ENCODE measurements around the gene LHB. TPM values are rescaled to one million over a fixed set of nuclear protein-coding genes. Genes with fewer than 3 reads are reported as not detected.

LHB gene
- total RNA-seq, 1 donor from 2014 or later = not detected

DNA sequence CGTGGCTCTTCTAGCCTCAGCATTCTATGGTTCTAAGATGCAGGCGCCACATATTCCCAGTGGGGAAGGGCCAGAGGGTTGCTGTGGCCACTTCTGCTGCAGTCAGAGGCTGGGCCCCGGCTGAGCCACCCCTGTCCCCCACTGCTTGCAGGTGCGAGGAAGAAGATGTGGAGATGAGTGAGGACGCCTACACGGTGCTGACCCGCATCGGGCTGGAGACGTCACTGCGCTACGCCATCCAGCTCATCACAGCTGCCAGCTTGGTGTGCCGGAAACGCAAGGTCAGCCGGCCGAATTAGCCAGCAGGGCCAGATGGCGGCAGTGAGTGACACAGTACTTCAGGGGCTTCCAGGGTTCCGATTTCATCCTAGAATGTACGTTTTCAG lies 2.0 kb downstream of the LHB start:
- H3K4me1 Mint-ChIP-seq (ENCODE audit: low read depth) = peaks cover 10% of the 10 kb centered on the region
- intact Hi-C loops (cut with micrococcal nuclease) = no loop called here
- H3K27ac Mint-ChIP-seq = no peak overlapping the region
- peaks cover 6% of the 10 kb centered on the region for H3K27me3 Mint-ChIP-seq (ENCODE audit: insufficient read depth)
- DNase-seq (ENCODE audit: low spot score) = no peak
- H3K4me3 Mint-ChIP-seq = no peak overlapping the region
- no peaks in the 10 kb centered on the region for H3K9me3 Mint-ChIP-seq
- peaks cover 25% of the 10 kb centered on the region for H3K36me3 Mint-ChIP-seq (ENCODE audit: low read depth)

DNA sequence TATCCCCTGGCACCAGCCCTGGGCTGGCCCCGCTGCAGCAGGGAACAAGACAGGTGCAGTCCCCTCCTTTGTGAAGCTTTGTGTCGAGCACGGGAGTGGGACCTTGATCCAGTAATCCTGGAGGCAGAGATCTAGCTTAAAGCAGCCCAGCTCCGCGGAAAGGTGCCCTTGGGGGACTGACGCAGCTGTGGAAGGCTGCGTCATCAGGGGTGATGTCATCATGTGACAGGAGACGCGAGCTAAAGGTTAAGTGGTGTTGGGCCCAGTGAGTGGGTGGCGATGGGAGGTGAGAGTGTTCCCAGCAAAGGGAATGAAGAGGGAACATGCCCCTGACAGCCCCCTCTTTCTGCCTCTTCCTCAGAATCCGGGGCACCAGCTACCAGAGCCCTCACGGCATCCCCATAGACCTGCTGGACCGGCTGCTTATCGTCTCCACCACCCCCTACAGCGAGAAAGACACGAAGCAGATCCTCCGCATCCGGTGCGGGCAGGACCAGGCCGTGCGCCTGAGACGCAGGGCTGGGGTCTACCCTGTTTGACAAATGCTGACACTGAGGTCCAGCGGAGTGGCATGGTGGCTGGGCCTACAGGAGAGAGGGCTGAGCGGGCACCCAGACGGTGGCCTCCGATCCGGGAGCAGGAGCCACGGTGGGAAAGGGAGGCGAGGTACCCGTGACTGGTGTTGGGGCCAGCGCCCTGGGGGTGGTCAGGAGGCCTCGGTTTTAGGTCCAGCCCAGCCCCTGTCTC lies 2.6 kb downstream of the LHB start:
- peaks cover 5% of the 10 kb centered on the region for H3K27me3 Mint-ChIP-seq (ENCODE audit: insufficient read depth)
- H3K27ac Mint-ChIP-seq = no peak overlapping the region
- H3K36me3 Mint-ChIP-seq (ENCODE audit: low read depth) = peaks cover 25% of the 10 kb centered on the region
- DNase-seq (ENCODE audit: low spot score) = no peak
- no peaks in the 10 kb centered on the region for H3K9me3 Mint-ChIP-seq
- intact Hi-C loops (cut with micrococcal nuclease) = no loop called here
- H3K4me1 Mint-ChIP-seq (ENCODE audit: low read depth) = peaks cover 8% of the 10 kb centered on the region
- H3K4me3 Mint-ChIP-seq = no peak overlapping the region

DNA sequence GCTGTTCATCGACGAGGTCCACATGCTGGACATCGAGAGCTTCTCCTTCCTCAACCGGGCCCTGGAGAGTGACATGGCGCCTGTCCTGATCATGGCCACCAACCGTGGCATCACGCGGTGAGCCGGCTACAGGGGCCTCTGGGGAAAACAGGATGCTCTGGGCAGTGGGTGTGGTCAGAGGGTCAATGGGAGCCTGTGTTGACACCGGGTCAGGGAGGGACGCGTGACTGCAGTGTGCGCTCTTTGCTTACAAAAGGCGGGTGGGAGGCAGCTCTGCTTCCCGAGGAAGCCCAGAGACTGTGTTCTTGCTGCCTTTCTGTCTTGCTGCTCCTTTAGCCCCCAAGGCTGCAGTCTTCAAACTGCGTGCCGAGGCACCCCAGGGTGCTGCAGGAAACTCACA lies 5.7 kb downstream of the LHB start:
- Mint-ChIP-seq H3K4me1 (ENCODE audit: low read depth) (no peaks in the 10 kb centered on the region), H3K27ac (peak overlapping the region; percentile 4), H3K27me3 (ENCODE audit: insufficient read depth) (no peaks in the 10 kb centered on the region), H3K9me3 (no peaks in the 10 kb centered on the region), H3K36me3 (ENCODE audit: low read depth) (peaks cover 30% of the 10 kb centered on the region), H3K4me3 (no peak overlapping the region)
- no peak for DNase-seq (ENCODE audit: low spot score)
- intact Hi-C loops (cut with micrococcal nuclease) = no loop called here

DNA sequence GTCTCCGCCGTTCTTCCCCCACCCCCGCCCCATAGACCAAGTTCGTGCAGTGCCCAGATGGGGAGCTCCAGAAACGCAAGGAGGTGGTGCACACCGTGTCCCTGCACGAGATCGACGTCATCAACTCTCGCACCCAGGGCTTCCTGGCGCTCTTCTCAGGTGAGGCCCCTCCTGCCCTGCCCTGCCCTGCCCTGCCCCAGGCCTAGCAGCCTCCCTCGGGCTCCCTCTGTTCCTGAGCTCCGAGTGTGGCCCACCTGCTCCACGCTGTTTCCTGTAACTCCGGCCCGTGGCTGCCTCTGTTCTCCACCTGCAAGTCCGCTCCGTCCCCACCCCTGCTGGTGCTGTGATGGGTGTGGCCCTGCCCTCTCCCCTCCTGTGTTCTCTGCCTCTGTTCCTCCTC lies 6.4 kb downstream of the LHB start:
- H3K27me3 Mint-ChIP-seq (ENCODE audit: insufficient read depth) = no peaks in the 10 kb centered on the region
- no peak overlapping the region for H3K4me3 Mint-ChIP-seq
- no peaks in the 10 kb centered on the region for H3K9me3 Mint-ChIP-seq
- no peaks in the 10 kb centered on the region for H3K4me1 Mint-ChIP-seq (ENCODE audit: low read depth)
- intact Hi-C loops (cut with micrococcal nuclease) = no loop called here
- no peak overlapping the region for H3K27ac Mint-ChIP-seq
- peaks cover 25% of the 10 kb centered on the region for H3K36me3 Mint-ChIP-seq (ENCODE audit: low read depth)
- DNase-seq (ENCODE audit: low spot score) = no peak

DNA sequence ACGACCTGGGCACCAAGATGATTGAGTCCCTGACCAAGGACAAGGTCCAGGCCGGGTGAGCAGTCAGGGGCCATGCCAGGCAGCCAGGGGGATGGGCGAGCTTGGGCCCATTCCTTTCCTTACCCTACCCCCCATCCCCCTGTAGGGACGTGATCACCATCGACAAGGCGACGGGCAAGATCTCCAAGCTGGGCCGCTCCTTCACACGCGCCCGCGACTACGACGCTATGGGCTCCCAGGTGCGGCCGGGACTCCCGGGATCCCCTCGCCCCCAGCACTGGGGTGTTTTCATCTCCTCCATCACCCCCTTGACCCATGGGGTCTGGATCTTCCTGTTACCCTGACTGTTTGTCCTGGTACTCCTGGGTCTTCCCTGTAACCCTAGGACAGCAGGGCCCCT lies 7.1 kb downstream of the LHB start:
- H3K36me3 Mint-ChIP-seq (ENCODE audit: low read depth) = peaks cover 27% of the 10 kb centered on the region
- no peak overlapping the region for H3K4me3 Mint-ChIP-seq
- intact Hi-C loops (cut with micrococcal nuclease) = no loop called here
- H3K27me3 Mint-ChIP-seq (ENCODE audit: insufficient read depth) = no peaks in the 10 kb centered on the region
- H3K9me3 Mint-ChIP-seq = no peaks in the 10 kb centered on the region
- no peaks in the 10 kb centered on the region for H3K4me1 Mint-ChIP-seq (ENCODE audit: low read depth)
- no peak for DNase-seq (ENCODE audit: low spot score)
- H3K27ac Mint-ChIP-seq = no peak overlapping the region

DNA sequence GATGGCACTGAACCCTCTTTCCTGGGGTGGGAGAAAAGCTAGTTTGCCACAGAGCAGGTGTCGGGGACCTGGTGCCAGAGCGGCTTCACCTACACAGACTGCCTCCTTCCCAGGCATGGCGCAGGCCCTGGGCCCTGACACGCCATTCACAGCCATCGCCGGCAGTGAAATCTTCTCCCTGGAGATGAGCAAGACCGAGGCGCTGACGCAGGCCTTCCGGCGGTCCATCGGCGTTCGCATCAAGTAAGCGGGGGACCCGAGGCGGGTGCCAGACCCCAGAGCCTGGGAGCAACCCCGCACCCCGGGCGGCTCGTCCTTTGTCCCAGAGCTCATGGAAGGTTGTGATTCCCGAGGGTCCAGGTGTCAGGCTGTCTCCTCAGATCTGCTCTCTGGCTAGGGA lies 10.0 kb downstream of the LHB start:
- no peak for DNase-seq (ENCODE audit: low spot score)
- intact Hi-C loops (cut with micrococcal nuclease) = no loop called here
- H3K4me1 Mint-ChIP-seq (ENCODE audit: low read depth) = no peaks in the 10 kb centered on the region
- no peak overlapping the region for H3K4me3 Mint-ChIP-seq
- H3K36me3 Mint-ChIP-seq (ENCODE audit: low read depth) = peaks cover 27% of the 10 kb centered on the region
- no peak overlapping the region for H3K27ac Mint-ChIP-seq
- no peaks in the 10 kb centered on the region for H3K9me3 Mint-ChIP-seq
- no peaks in the 10 kb centered on the region for H3K27me3 Mint-ChIP-seq (ENCODE audit: insufficient read depth)

DNA sequence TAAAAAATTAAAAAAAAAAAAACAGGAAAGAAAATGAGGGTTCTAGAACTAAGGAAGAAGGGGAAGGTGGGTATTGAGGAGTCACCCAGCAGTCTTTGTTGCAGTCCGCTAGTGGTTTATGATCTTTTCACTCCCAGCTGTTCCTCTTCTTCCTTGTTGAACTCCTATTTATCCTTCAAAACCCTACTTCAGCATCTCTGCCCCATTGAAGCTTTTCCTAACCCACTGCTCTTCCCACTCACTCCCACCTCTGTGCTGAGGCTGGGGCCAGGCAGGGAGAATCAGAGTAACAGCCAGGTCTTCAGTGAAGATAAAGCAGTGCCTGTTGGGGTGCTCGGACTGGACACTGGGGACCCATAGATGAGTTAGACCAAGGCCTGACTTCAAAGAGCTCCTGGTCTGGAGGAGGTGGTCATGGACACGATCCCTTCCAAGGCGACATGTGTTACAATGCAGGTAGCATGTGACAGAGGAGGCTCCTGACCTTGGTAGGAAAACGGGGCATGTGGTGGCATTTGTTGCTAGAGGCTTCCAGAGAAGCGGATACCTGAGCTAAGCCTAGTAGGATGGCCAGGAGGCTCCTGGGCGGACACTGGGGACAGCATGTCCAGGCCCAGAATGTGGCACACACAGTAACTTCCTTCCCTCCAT lies 11.8 kb downstream of the LHB start:
- H3K4me1 Mint-ChIP-seq (ENCODE audit: low read depth) = no peaks in the 10 kb centered on the region
- intact Hi-C loops (cut with micrococcal nuclease) = no loop called here
- H3K9me3 Mint-ChIP-seq = no peaks in the 10 kb centered on the region
- H3K4me3 Mint-ChIP-seq = no peak overlapping the region
- peaks cover 20% of the 10 kb centered on the region for H3K36me3 Mint-ChIP-seq (ENCODE audit: low read depth)
- no peak overlapping the region for H3K27ac Mint-ChIP-seq
- no peak for DNase-seq (ENCODE audit: low spot score)
- no peaks in the 10 kb centered on the region for H3K27me3 Mint-ChIP-seq (ENCODE audit: insufficient read depth)

DNA sequence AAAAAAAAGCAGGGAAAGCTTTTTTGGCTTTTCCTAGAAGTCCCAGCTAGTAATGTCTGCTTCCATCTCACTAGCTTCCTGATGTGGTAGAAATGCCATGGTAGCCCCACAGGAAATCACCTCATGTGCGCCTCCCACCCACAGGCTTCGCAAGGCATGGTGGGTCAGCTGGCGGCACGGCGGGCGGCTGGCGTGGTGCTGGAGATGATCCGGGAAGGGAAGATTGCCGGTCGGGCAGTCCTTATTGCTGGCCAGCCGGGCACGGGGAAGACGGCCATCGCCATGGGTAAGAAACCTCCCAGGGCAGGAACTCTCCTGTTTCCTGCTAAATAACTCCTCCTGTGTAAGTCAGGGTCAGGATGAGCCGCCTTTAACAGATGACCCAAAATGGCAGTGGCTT lies 12.8 kb downstream of the LHB start:
- no peak for DNase-seq (ENCODE audit: low spot score)
- peaks cover 27% of the 10 kb centered on the region for H3K36me3 Mint-ChIP-seq (ENCODE audit: low read depth)
- H3K27ac Mint-ChIP-seq = no peak overlapping the region
- intact Hi-C loops (cut with micrococcal nuclease) = no loop called here
- no peak overlapping the region for H3K4me3 Mint-ChIP-seq
- H3K4me1 Mint-ChIP-seq (ENCODE audit: low read depth) = peaks cover 9% of the 10 kb centered on the region
- H3K27me3 Mint-ChIP-seq (ENCODE audit: insufficient read depth) = no peaks in the 10 kb centered on the region
- H3K9me3 Mint-ChIP-seq = no peaks in the 10 kb centered on the region

DNA sequence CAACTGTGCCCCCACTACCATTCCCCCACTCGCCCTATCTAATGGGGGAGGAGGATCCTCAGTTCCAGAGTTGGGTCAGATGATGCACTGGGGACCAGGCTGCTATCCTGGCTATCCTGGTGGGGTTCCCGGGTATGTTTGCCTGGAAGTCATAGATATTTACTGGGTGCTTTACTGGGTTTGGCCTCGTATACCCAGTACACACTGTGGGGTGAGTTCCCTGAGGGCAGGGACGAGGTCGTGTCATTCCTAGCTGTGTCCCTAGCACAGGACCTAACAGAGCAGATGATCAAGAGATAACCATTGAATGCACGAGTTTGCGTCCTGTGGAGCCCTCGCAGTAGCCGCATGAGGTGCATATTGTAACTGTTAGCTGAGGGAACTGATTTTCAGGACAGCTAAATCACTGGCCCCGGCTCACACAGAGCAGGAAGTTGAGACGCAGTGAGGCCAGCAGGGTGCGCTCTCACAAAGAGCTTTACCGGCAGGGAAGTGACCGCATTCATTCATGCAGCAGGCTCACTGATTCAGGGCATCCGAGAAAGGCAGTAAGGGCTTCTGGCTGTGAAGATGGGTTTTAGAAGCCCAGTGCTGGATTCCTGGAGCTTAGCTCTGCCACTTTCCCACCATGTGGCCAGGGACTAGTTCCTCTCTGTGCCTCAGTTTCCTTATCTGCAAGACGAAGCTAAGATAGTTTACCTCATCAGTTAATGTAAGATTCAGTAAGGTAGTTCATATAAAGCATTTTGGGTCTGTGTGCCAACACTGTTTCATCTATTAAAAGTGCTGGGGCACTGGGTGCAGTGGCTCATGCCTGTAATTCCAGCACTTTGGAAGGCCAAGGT lies 17.2 kb downstream of the LHB start:
- Mint-ChIP-seq H3K4me1 (ENCODE audit: low read depth) (peaks cover 20% of the 10 kb centered on the region), H3K36me3 (ENCODE audit: low read depth) (peaks cover 19% of the 10 kb centered on the region), H3K9me3 (no peaks in the 10 kb centered on the region), H3K4me3 (no peak overlapping the region), H3K27ac (no peak overlapping the region), H3K27me3 (ENCODE audit: insufficient read depth) (no peaks in the 10 kb centered on the region)
- intact Hi-C loops (cut with micrococcal nuclease) = no loop called here
- DNase-seq (ENCODE audit: low spot score) = peak; percentile 51

DNA sequence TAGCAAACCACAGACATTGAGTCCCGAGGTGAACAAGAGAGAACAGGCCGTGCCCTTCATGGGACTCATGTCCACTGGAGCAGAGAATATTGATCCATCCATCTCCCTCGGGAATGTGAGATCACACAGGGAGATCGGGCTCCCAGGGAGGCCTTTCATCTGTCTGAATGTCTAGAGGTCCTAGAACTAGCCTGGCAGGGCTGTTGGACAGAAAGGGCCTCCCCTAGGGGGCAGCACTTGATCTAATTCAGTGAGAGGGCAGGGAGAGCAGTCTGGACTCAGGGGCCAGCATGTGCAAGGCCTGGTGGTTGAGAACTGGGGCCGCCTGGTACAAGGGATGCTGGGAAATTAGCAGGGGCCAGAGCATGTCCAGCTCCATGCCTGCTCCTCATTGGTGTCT lies 18.9 kb downstream of the LHB start:
- peak; percentile 38 for DNase-seq (ENCODE audit: low spot score)
- intact Hi-C loops (cut with micrococcal nuclease) = no loop called here
- Mint-ChIP-seq H3K4me3 (no peak overlapping the region), H3K27ac (peak overlapping the region; percentile 24), H3K27me3 (ENCODE audit: insufficient read depth) (no peaks in the 10 kb centered on the region), H3K9me3 (no peaks in the 10 kb centered on the region), H3K36me3 (ENCODE audit: low read depth) (peaks cover 19% of the 10 kb centered on the region), H3K4me1 (ENCODE audit: low read depth) (peaks cover 31% of the 10 kb centered on the region)

DNA sequence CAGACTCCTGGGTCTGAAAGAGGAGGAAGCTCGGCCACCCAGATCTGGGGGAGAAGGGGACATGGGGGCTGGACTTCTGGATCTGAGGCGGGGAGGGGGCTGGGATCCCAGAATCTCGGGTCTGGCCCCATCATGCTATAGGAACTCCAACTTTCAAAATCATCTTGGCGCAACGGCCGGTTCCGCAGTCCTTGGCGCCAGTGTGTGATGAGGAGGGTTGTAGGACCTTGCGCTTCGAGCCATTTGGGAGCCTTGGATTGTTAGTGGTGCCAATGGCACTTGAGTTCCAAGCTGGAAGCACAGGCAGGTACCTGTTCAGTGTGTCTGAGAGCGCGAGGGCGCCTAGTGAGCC lies 22.9 kb downstream of the LHB start:
- intact Hi-C loops (cut with micrococcal nuclease) = loop anchor here (5.0 kb wide), 3 partner anchors 38 to 667 kb away; partner anchors contain the start of genes CGB2 and EMP3
- Mint-ChIP-seq H3K9me3 (no peaks in the 10 kb centered on the region), H3K27me3 (ENCODE audit: insufficient read depth) (no peaks in the 10 kb centered on the region), H3K36me3 (ENCODE audit: low read depth) (peaks cover 15% of the 10 kb centered on the region), H3K4me3 (peak overlapping the region; percentile 94), H3K4me1 (ENCODE audit: low read depth) (peaks cover 35% of the 10 kb centered on the region), H3K27ac (peak overlapping the region; percentile 96)
- no peak for DNase-seq (ENCODE audit: low spot score)

DNA sequence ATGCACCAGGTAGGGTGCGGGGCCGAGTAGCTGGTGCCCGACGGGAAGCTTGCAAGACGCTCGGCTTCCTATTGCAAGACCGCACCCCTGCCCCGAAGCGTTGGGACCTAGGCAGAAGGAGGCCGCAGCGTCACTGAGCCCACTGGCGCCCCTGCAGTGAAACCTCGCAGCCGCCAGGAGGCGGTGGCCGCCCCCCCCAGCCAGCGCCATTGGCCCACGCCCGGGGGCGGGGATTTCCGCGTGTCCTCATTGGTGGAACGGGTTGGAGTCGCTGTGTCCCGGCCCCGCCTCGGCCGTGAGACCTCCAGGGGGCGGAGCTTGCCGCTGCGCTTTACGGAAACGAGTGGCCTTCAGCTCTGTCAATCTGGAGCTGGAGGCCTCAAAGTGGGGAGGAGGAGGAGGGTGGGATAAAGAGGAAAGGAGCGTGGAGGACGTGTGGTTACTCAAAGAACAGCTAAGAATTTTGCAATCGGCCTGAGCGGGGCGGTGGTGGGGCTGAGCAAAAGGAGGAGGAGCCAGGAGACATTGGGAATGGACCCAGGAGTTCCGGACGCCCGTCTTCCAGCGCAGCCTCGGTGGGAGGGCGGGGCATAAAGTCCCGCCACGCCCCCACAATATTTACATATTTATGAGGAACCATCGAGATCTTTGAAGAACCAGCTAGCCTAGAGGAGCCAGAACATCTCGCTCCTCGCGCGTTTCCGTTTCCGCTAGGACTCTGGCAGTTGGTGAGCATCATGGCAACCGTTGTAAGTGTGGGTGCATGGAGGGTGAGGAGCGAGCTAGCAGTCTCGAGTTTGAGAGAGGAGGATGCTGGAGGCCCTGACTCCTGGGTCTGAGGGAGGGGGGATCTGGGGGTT lies 23.5 kb downstream of the LHB start, which contains the start of the genes GYS1 and RUVBL2:
TSS of gene GYS1 (minus strand) at position 135 of the 860 bp plus-strand sequence. CDS start 197 bp downstream, outside the sequence.
TSS of gene RUVBL2 (plus strand) at position 713 of the 860 bp plus-strand sequence. CDS start at position 738, 25 bp downstream.
- H3K9me3 Mint-ChIP-seq = no peaks in the 10 kb centered on the region
- peak; percentile 99 for DNase-seq (ENCODE audit: low spot score)
- peak within 1 kb of the TSS; percentile 96 for H3K27ac Mint-ChIP-seq
- H3K4me1 Mint-ChIP-seq (ENCODE audit: low read depth) = peaks cover 38% of the 10 kb centered on the region
- H3K36me3 Mint-ChIP-seq (ENCODE audit: low read depth) = peaks cover 20% of the 10 kb centered on the region
- intact Hi-C loops (cut with micrococcal nuclease) = loop anchor here (1.0 to 5.0 kb wide), 18 partner anchors 26 to 666 kb away; partner anchors contain the start of genes ALDH16A1, BAX, BCAT2 and C19orf73
- peak within 1 kb of the TSS; percentile 94 for H3K4me3 Mint-ChIP-seq
- no peaks in the 10 kb centered on the region for H3K27me3 Mint-ChIP-seq (ENCODE audit: insufficient read depth)

All from activated T-helper 1 cell treated with anti-CD3 and anti-CD28 coated beads, Interleukin-12 subunit alpha, Interleukin-12 subunit beta, Interleukin-2, Interleukin-4 antibody, amounts not matched to agents 30 ng/mL and 10 ng/mL and 1 ng/mL, durations not matched to agents 14 hours and 24 hours and 36 hours (primary cell).